ENCODE measurements around the gene ANXA10. TPM values are rescaled to one million over a fixed set of nuclear protein-coding genes. Genes with fewer than 3 reads are reported as not detected.

ANXA10 gene
- total RNA-seq (not detected), total RNA-seq (0 reads per million in 2 donors)

GRCh38 chr4:168092176-168092712 lies at the start of gene ANXA10:
Gene ANXA10 (plus strand): TSS chr4:168092537. CDS start chr4:168092701, 164 bp downstream.
- H3K9me3 ChIP-seq (ENCODE audit: control insufficient read depth, low read length, poor library complexity, severe bottlenecking): peaks cover 4% of the 10 kb centered on the region
- no peak for DNase-seq
- no peak for ATAC-seq
- Mint-ChIP-seq H3K4me1 (no peaks in the 10 kb centered on the region), H3K27ac (no peak within 1 kb of the TSS), H3K4me3 (no peak within 1 kb of the TSS), H3K27me3 (no peaks in the 10 kb centered on the region), H3K36me3 (ENCODE audit: low read depth) (no peaks in the 10 kb centered on the region)

- no peaks in the 10 kb centered on the region for H3K4me1 Mint-ChIP-seq
- no peak overlapping the region for H3K4me3 Mint-ChIP-seq
- no peaks in the 10 kb centered on the region for H3K27me3 Mint-ChIP-seq
- ATAC-seq (no peak), DNase-seq (no peak)
- H3K27ac Mint-ChIP-seq: no peak overlapping the region
- H3K9me3 ChIP-seq (ENCODE audit: control insufficient read depth, low read length, poor library complexity, severe bottlenecking): peaks cover 3% of the 10 kb centered on the region
- no peaks in the 10 kb centered on the region for H3K36me3 Mint-ChIP-seq (ENCODE audit: low read depth)
Measured at GRCh38 chr4:168045354-168045753, 47.0 kb upstream of the ANXA10 start.

DNA sequence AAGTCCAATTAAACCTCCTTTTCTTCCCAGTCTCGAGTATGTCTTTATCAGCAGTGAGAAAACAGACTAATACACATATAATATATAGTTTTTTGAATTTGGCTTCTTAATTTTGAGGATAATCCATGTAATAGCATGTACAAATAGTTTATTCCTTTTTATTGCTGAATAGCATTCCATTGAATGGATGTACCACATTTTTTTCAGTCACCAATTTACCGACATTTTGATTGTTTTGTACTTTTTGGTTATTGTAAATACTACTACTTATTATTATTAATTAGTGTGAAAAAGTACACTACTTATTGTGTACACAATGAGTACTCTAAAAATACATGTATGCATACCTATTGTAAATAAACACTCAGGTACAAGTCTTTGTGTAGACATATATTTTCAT lies 42.3 kb upstream of the ANXA10 start:
- Mint-ChIP-seq H3K27ac (no peak overlapping the region), H3K4me1 (no peaks in the 10 kb centered on the region), H3K36me3 (ENCODE audit: low read depth) (no peaks in the 10 kb centered on the region), H3K27me3 (no peaks in the 10 kb centered on the region), H3K4me3 (no peak overlapping the region)
- ATAC-seq (no peak), DNase-seq (no peak)
- H3K9me3 ChIP-seq (ENCODE audit: control insufficient read depth, low read length, poor library complexity, severe bottlenecking): peaks cover 3% of the 10 kb centered on the region

DNA sequence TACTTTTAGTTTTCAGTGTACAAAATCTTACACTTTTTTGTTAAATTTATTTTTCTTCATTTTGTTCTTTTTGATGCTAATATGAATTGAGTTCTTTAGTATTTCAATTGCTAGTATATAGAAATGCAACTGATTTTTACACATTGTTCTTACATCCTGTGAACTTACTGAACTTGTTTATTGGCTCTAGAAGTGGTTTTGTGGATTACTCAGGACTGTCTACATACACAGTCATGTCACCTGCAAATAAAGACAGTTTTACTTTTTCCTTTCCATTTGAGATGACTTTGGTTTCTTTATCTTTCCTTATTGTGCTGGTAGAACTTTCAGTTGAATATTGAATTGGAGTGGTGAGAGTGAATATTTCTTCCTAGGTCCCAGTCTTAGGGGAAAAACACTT lies 40.8 kb upstream of the ANXA10 start:
- H3K4me3 Mint-ChIP-seq: no peak overlapping the region
- H3K4me1 Mint-ChIP-seq: no peaks in the 10 kb centered on the region
- no peak for DNase-seq
- no peaks in the 10 kb centered on the region for H3K36me3 Mint-ChIP-seq (ENCODE audit: low read depth)
- no peak for ATAC-seq
- no peaks in the 10 kb centered on the region for H3K9me3 ChIP-seq (ENCODE audit: control insufficient read depth, low read length, poor library complexity, severe bottlenecking)
- no peaks in the 10 kb centered on the region for H3K27me3 Mint-ChIP-seq
- no peak overlapping the region for H3K27ac Mint-ChIP-seq

DNA sequence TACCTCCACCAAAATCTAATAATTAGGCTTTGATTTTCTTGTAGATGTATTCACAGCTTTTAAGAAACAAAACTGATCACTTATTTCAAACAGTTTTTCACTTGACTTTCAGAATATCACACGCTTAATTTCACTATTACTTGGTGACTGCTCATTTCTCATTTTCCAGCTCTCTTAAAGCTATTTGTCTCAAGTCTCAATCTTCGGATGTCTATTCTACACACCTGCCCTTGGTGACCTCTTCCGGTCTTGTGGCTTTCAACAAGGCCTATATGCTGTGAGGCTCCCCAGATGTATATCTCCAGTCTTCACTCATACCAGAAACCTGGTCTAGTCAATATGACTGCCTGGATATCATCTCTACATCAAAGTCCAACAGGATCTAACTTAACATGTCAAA lies 34.9 kb upstream of the ANXA10 start:
- no peaks in the 10 kb centered on the region for H3K36me3 Mint-ChIP-seq (ENCODE audit: low read depth)
- H3K9me3 ChIP-seq (ENCODE audit: control insufficient read depth, low read length, poor library complexity, severe bottlenecking): no peaks in the 10 kb centered on the region
- no peaks in the 10 kb centered on the region for H3K4me1 Mint-ChIP-seq
- no peak overlapping the region for H3K27ac Mint-ChIP-seq
- no peaks in the 10 kb centered on the region for H3K27me3 Mint-ChIP-seq
- no peak overlapping the region for H3K4me3 Mint-ChIP-seq
- ATAC-seq (no peak), DNase-seq (no peak)

GRCh38 chr4:168059251-168059650 lies 33.1 kb upstream of the ANXA10 start:
- DNase-seq (no peak), ATAC-seq (no peak)
- Mint-ChIP-seq H3K27ac (no peak overlapping the region), H3K4me1 (no peaks in the 10 kb centered on the region), H3K4me3 (no peak overlapping the region), H3K27me3 (no peaks in the 10 kb centered on the region), H3K36me3 (ENCODE audit: low read depth) (no peaks in the 10 kb centered on the region)
- no peaks in the 10 kb centered on the region for H3K9me3 ChIP-seq (ENCODE audit: control insufficient read depth, low read length, poor library complexity, severe bottlenecking)

DNA sequence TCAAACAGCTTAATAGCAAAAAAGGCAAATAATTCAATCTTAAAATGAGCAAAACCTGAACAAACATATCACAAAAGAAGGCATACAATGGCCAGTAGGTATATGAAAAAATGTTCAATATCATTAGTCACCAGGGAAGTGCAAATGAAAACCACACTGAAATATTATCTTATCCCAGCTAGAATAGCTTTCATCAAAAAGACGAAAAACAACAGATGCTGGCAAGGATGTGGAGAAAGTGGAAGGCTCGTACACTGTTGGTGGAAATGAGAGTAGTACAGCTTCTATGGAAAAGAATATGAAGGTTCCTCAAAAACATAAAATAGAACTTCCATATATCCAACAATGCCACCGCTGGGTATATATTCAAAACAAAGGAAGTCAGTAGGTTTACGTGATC lies 29.3 kb upstream of the ANXA10 start:
- DNase-seq: no peak
- H3K4me1 Mint-ChIP-seq: no peaks in the 10 kb centered on the region
- H3K27ac Mint-ChIP-seq: no peak overlapping the region
- H3K27me3 Mint-ChIP-seq: no peaks in the 10 kb centered on the region
- no peaks in the 10 kb centered on the region for H3K36me3 Mint-ChIP-seq (ENCODE audit: low read depth)
- ATAC-seq: no peak
- no peaks in the 10 kb centered on the region for H3K9me3 ChIP-seq (ENCODE audit: control insufficient read depth, low read length, poor library complexity, severe bottlenecking)
- H3K4me3 Mint-ChIP-seq: no peak overlapping the region

- DNase-seq (no peak), ATAC-seq (no peak)
- H3K27ac Mint-ChIP-seq: no peak overlapping the region
- peaks cover 14% of the 10 kb centered on the region for H3K27me3 Mint-ChIP-seq
- no peak overlapping the region for H3K4me3 Mint-ChIP-seq
- H3K36me3 Mint-ChIP-seq (ENCODE audit: low read depth): no peaks in the 10 kb centered on the region
- H3K4me1 Mint-ChIP-seq: no peaks in the 10 kb centered on the region
- no peaks in the 10 kb centered on the region for H3K9me3 ChIP-seq (ENCODE audit: control insufficient read depth, low read length, poor library complexity, severe bottlenecking)
Measured at GRCh38 chr4:168070903-168071302, 21.4 kb upstream of the ANXA10 start.

DNA sequence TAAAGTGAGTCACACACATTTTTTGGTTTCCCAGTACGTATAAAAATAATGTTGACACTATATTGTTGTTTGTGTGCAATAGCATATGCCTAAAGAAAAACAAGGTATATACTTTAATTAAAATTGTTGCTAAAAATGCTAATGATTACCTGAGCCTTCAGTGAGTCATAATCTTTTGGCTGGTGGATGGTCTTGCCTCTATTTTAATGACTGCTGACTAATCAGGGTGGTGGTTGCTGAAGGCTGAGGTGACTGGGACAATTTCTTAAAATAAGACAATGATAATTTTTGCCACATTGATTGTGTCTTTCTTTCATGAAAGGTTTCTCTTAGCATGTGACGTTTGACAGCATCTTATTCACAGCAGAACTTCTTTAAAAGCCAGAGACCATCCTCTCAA lies 21.0 kb upstream of the ANXA10 start:
- no peaks in the 10 kb centered on the region for H3K4me1 Mint-ChIP-seq
- no peak overlapping the region for H3K27ac Mint-ChIP-seq
- no peaks in the 10 kb centered on the region for H3K36me3 Mint-ChIP-seq (ENCODE audit: low read depth)
- DNase-seq: no peak
- H3K27me3 Mint-ChIP-seq: peaks cover 14% of the 10 kb centered on the region
- no peak for ATAC-seq
- H3K4me3 Mint-ChIP-seq: no peak overlapping the region
- no peaks in the 10 kb centered on the region for H3K9me3 ChIP-seq (ENCODE audit: control insufficient read depth, low read length, poor library complexity, severe bottlenecking)

GRCh38 chr4:168074861-168075260 lies 17.5 kb upstream of the ANXA10 start:
- H3K36me3 Mint-ChIP-seq (ENCODE audit: low read depth): no peaks in the 10 kb centered on the region
- peaks cover 14% of the 10 kb centered on the region for H3K27me3 Mint-ChIP-seq

GRCh38 chr4:168076989-168077725 lies 15.2 kb upstream of the ANXA10 start:
- Mint-ChIP-seq H3K36me3 (ENCODE audit: low read depth) (no peaks in the 10 kb centered on the region), H3K4me1 (no peaks in the 10 kb centered on the region), H3K4me3 (no peak overlapping the region), H3K27ac (no peak overlapping the region), H3K27me3 (peaks cover 14% of the 10 kb centered on the region)
- DNase-seq: peak in 1 of 3 donors; percentile 13
- ATAC-seq: no peak
- no peaks in the 10 kb centered on the region for H3K9me3 ChIP-seq (ENCODE audit: control insufficient read depth, low read length, poor library complexity, severe bottlenecking)

More at GRCh38 chr4:168074861-168075260, 17.5 kb upstream of the ANXA10 start:
- Mint-ChIP-seq H3K27ac (no peak overlapping the region), H3K4me3 (no peak overlapping the region), H3K4me1 (no peaks in the 10 kb centered on the region)
- H3K9me3 ChIP-seq (ENCODE audit: control insufficient read depth, low read length, poor library complexity, severe bottlenecking): no peaks in the 10 kb centered on the region
- ATAC-seq: no peak
- DNase-seq: no peak

DNA sequence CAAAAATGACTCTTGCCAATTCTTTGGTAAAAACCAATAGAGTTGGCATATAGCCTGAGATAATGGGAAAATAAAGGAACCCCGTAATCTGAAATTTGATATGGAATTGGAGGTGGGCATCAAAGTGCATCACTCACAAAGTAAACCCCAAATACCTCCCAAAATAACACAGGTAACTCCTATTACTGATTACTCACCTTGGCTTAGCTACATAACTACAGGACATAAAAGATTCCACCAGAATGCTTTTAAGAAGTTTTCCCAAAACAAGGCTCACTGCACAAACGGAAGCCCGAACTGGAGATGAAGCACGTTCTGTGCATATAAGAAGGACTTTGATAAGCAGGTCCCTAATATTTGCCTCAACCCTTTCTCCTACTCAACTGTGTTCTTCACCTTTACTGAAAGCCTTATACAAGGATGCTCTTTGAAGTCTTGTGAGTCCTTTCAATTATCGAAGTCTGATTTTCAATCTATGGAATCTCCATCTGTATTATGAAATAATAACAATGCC lies 14.6 kb upstream of the ANXA10 start:
- Mint-ChIP-seq H3K4me1 (no peaks in the 10 kb centered on the region), H3K27me3 (peaks cover 13% of the 10 kb centered on the region), H3K27ac (no peak overlapping the region), H3K36me3 (ENCODE audit: low read depth) (no peaks in the 10 kb centered on the region), H3K4me3 (no peak overlapping the region)
- no peak for ATAC-seq
- H3K9me3 ChIP-seq (ENCODE audit: control insufficient read depth, low read length, poor library complexity, severe bottlenecking): no peaks in the 10 kb centered on the region
- DNase-seq: no peak

DNA sequence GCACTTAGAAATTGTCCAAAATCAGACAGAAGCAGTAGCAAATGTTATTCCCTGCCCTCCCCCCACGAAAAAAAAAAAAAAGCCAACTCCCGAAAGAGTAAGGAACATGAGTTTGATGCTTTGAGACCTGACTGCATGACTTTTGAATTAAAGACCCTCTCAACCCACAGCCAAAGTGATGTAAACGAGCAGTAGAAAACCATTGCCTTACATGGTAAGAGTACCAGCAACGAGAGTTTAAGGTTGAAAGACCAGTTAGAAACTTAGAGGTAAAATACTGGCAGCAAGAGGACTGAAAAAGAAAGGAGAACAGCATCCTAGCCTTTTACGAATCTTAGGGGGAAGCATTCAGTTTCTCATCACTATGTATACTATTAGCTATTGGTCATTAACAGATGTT lies 10.0 kb upstream of the ANXA10 start:
- ATAC-seq (no peak), DNase-seq (no peak)
- H3K36me3 Mint-ChIP-seq (ENCODE audit: low read depth): no peaks in the 10 kb centered on the region
- H3K27ac Mint-ChIP-seq: no peak overlapping the region
- no peaks in the 10 kb centered on the region for H3K4me1 Mint-ChIP-seq
- no peaks in the 10 kb centered on the region for H3K27me3 Mint-ChIP-seq
- no peak overlapping the region for H3K4me3 Mint-ChIP-seq
- peaks cover under 1% of the 10 kb centered on the region for H3K9me3 ChIP-seq (ENCODE audit: control insufficient read depth, low read length, poor library complexity, severe bottlenecking)

Data from T-helper 17 cell (primary cell).